GM18526 (cell line): ENCODE measurements around the gene TNRC6B.

Source experiments
- POLR2A ChIP-seq: IDR thresholded peaks from 3 replicates; pipeline ENCODE4 v1.6.1; 2011; ENCODE audit not compliant: insufficient read length; ENCODE audit errors: extremely low read depth

The TNRC6B gene

DNA sequence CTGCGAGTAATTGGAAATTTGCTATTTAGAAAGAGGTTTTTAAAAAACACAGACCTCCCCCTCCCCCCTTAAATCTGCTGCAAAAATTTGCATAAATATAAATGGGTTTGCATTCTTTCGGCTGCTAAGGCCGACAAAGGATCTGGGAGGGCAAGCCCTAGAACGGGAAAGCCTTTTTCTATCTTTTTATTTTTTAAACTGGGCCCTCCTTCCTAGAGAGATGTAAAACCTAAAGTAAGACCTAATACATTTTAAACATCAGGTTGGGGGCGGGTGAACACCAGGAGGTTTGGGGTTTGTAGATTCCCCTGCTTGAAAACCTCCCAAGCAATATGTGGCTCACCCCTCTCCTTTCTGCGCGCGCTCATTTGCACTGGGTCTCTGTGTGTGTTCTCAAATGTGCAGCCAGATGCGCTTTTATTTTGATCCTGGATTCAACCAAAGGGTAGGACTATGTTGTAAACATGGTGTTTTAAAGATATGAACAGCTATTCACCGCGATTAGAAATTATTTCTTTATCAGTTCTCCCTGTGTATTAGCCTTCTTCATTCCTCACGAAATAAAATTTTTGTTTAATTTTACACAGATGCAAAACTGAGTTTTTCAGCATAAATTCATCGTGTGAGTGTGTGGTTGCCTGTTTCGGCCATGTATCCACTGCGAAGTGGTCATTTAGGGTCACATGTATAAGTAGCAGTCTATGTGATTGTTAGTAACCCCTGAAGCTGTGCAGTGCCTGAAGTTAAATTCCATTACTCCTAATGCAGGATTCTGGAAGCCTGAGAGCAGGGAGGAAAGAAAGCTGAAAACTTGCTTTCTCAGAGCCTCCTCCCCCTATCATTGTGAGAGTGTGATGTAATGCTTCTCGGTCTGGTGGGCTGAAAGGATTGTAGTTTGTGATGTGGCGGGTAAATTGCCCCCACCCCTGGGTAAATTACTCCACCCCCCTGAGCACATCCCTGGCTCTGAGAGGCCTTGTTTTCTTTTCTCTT is 988 bp downstream of the TNRC6B start:
- TF ChIP-seq POLR2A, result no peak

DNA sequence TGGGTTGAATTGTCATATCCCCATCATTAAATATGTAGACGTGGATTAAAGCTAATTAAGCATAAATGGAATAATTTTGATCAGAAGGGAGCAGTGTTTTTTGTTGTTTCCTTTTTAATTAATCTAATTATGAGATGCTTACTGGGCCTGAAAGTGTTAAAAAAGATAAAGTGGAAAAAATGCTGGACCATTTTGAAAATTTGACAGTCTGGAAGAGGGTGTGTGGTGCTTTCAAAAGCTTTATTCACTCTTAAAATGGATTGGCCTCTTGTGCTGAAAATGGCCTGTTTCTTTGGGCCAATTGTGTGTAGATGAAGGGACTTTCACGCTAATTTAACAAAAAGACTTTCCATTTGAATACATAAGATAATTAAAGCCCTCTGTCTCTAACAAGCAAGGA is 1.8 kb downstream of the TNRC6B start:
- no peak for TF ChIP-seq POLR2A

DNA sequence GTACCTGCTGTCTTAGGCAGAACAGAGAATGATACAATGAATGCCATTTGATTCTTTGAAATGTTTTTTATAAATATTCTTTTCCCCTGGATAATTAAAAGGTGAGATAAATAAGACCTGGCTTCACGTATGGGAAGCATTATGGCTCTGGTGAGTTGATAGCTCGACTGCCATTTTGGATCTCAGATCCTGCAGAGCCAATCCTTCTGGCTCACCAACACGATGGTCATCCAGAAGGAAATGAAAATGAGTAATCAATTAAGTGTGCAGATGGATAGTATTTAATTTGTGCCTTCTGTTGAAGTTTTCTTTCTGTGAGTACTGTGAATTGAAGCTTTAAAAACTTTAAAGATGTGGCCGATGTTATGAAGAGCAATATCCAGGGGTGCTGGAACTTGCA is 2.7 kb downstream of the TNRC6B start:
- TF ChIP-seq POLR2A, result no peak

DNA sequence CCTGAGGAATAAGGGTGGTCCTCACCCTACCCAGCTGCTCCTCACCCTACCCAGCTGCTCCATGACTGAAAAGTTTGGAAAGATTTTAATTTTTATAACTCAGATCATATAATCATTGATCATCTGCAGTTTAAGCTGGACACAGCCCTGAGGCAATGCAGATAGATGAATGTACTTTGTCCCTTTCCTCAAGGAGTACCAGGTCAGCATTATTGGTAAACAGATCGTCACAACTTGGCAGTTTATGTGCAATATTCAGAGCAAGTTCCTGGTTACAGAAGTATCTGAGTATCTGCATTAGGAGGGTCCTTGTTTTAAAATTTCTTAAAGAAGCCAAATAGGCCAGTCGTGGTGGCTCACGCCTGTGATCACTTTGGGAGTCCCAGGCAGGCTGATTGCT is 3.6 kb downstream of the TNRC6B start:
- TF ChIP-seq POLR2A, result no peak

DNA sequence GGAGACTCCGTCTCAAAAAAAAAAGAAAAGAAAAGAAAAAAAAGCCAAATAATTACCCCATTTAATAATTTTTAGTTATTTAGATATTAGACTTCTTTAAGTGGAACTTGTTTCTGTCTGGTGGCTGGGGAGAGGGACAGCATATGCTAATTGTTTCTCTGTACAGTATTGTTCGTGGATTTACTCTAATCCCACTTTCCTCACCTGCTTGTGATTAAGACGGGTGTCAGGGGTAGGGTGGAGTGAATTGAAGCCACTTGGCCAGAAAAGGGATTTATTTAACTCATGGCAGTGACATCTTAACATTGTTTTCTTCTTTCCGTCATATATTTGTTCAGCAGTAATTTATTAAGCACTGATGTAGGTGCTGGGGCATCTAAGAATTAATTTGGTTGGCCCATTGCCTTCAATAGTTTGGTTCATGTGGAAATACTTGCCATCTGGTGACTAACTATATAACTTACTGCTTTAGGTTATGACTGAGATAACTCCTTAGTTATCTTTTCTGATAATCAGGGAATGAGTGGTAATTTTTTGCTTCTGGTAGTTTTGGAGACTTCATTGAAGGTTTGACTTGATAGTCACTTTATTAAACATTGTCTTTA is 4.6 kb downstream of the TNRC6B start:
- TF ChIP-seq POLR2A, result no peak

DNA sequence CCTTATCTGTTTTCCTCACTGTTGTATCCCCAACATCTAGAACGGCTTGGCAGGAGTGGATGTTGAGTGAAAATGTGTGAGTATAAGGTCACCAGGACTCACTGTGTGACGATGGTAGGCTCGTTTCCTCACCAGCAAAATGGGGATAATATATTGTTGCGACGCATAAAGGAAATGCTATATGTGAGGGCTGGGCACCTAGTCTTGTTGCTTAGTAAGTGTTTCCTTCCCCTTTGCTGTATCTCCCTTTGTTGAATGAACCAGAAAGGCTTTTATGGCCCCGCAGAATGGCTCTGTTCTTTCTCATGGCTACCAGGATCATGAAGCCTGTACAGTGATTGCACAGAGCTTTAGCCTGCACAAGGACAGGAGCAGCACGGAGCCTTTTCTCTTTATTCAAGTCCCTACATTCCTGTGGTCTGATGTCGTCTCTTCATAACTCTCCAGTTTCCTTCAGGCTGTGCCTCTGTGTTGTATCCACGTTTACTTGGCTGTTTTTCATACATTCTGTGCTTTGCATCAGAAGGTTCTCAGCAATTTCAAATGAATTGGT is 5.4 kb downstream of the TNRC6B start:
- TF ChIP-seq POLR2A, result no peak

DNA sequence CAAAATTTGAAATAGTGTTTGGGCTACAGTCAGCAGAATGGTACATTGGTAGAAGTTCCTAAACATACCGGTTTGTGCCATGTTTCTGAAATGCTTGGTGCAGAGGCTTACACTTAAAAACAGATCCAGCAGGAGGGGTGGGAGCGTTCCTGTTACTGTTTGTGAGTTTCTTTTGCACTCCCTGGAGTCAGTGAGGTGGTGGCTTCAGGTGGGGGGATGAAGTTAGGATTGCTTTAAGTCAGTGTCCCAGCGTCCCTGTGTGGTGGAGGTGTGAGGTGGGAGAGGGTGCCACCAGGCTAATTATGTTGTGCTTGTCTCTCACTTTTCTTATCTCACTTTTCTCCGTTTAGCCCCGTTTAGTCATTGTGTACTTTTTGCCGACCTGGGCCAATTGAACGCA is 9.7 kb downstream of the TNRC6B start:
- TF ChIP-seq POLR2A, result no peak

DNA sequence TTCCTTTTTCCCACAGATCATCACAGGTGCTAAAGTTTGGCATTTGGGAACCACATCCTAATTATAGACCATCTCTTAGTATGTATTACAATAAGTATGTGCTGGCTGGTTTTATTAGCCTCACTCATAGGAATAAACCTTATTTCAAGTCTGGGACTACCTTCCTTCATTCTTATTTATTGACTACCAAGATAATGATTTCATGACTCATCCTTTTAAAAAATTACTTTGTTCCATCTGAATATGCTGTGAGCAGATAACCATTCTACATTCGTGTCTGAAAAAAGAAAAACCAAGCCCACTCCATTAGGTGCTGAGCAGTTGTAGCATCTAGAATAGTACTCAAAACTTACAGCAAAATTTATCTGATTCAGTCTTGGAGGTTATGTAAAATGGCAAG is 12.3 kb downstream of the TNRC6B start:
- no peak for TF ChIP-seq POLR2A

DNA sequence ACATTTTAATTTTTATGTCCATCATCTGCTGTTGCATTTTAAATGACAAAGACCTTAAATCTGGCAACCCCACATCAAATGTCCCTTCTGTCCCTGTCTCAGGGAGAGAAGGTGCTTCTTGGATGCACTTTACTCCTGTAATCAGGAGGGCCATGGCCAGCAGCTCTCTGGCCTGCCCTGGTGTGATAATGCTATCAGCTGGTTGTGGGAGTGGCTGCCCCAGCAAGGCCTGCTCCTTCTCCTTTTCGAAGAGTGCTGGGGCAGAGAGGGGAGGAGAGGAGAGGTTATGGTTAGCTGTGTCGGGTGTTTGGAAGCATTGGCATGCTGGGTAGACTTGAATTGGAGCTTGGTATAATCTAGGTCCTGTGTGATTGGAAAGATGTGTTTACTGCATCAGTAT is 12.8 kb downstream of the TNRC6B start:
- TF ChIP-seq POLR2A, result no peak

DNA sequence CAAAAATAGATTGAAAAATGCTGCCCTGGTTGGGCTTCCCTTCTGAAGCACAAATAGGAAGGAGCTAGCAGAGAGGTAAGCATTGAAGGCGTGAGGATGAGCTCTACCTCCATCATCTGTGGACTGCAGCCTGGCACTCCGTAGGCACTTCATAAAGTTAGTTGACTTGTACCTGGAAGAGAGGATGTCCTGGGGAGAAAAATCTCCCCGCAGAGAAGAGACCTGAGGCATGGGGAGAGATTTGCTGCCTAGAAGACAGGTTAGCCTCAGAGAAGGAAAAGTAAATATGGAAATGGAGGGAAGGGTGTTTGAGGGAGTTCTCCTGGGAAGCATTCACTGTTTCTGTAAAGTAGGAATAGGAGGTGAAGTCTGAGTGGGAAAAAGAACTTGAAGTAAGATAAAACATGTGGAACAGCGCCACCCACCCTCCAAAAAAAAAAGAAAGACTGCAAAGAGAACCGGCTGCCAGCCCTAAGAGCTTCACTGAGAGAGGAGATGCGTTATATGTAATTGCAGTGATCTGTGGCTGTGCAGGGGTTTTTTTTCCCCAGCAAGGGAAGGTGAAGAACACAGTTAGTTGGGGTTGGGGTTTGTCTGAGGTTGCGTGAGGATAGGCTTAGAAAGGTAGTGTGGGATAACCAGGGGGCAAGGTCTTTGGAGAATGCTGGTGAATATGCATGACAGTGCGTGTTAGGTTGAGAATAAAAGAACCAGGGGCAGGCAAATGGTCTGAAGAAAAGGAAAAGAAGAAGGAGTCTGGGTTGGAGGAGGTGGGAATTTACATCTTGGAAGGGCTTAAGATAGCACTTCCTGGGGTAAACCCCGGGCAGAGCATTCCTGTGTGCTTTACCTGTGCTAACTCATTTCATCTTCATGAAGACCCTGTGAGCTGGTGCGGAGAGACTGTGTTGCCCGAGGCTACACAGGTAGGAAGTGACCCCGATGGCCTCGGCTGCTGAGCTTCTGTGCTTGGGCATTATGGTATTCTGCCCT is 16.0 kb downstream of the TNRC6B start:
- TF ChIP-seq POLR2A, result no peak

DNA sequence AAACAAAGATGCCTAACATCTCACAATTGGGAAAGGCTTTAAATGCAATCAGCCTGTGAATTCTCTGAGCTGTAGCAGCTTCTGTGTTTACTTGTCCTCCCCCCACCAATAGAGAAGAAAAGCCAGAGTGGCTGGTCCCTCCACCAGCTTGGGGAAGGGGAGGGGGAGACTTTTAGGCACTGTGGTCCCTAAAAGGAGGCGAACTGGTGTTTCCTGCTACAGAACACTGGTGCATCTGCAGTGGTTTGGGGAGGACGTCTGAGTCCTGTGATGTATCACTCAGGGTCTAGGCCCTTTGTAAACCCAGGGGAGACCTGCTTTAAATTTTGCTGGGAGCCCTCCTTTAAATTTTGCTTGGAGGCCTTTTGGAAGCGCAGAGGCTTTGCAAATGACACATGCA is 16.9 kb downstream of the TNRC6B start:
- no peak for TF ChIP-seq POLR2A

DNA sequence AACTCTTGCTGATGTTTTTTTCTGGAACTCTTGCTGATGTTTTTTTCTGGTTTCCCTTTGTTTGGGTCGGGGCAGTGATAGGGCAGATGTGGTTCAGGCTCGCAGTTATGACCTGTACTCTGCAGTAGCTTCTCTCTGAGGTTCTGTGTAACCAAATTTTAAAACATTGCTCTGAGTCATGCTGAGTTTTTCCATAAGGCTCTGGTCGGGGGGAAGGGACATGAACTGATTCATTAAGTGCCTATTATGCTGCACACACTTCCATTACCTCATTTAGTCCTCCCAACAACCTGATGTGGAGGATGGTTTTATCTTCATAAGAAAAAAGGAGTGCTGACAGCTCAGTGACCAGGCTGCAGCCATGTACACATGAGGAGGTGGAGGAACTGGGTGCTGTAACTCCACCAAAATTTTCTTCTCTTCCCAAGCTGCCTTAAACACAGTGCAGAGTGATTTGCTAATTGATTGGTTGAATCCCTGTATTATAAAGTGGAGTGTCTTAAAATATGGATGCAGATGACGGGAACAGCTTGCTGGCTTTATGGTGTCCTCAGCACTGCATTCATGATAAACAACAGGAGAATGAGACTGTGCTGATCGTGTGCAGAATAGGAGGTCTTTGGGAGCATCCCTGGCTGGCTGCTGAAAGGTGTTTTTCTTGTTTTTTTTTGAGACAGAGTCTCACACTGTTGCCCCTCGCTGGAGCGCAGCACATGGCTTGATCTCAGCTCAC is 19.1 kb downstream of the TNRC6B start:
- no peak for TF ChIP-seq POLR2A

DNA sequence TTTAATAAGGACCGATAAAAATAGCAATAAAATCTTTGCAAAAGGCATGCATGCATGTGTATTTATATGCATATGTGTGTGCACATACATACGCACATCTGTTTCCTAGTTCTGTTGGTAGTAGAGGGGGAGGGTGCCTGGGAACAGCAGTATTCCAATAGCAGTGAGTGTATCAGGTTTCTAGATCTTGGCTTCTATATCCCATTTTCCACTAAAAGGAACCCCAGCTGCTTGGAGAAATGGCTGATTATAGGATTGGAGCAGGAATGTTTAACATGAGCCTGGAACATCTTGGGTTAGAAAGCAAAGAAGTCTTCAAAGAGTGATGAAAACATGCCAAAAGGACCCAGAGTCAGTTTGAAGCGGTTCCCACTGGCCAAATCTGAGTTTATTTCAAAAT is 21.0 kb downstream of the TNRC6B start:
- no peak for TF ChIP-seq POLR2A

DNA sequence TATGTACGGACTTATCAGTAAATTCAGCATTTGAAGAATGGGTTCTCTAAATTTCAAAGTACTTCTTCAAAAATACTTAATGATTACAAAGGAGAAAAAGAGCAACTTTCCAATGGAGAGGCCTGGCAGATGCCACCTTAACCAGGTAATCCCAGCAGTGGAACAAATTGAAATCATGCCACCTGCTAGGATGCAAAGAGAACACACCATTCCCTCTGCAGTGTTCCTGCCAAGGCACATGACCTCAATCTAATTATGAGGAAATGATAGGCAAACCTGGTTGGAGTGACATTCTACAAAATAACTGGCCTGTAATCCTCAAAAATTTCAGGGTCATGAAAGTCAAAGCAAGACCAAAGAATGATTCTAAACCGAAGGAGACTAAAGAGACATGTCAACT is 21.5 kb downstream of the TNRC6B start:
- TF ChIP-seq POLR2A, result no peak

DNA sequence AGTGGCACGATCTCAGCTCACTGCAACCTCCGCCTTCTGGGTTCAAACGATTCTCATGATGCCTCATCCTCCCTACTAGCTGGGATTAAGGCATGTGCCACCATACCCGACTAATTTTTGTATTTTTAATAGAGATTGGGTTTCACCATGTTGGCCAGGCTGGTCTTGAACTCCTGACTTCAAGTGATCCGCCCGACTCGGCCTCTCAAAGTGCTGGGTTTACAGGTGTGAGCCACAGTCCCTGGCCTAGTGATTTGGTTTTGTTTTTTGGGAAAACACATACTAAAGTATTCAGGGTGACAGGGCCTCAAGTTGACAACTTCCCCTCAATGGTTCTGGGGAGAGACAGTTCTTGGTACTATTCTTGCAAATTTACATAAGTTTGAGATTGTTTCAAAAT is 22.1 kb downstream of the TNRC6B start:
- TF ChIP-seq POLR2A, result no peak
